HT1080 (cell line): ENCODE data around the gene LSM12. TPM values are rescaled to one million over a fixed set of nuclear protein-coding genes. Genes with fewer than 3 reads are reported as not detected.
"Not testable (repeated sequence)": the region's sequence is repeated elsewhere in the genome, so short reads cannot be mapped to it uniquely, and the experiment has no call there.

Experiments used
- DNase-seq: peaks from one replicate; pipeline ENCODE4 v3.0.0-alpha.2; 2015; ENCODE audit warnings: low read depth
- polyA plus RNA-seq, 2 experiments: library from polyadenylated mRNA; depleted of rRNA; stranded (reverse); fragments of >200 nt; gene quantifications; 2 replicates each; pipeline ENCODE4 v1.2.3, GENCODE V29; 2015
- total RNA-seq: library from RNA; depleted of rRNA; stranded (reverse); fragments of >200 nt; shearing (Covaris generic); gene quantifications from 2 replicates; pipeline ENCODE4 v1.2.3, GENCODE V29; 2014; rRNA removed

Gene LSM12
- total RNA-seq = 68.6 and 92.3 TPM in 2 replicates
- polyA plus RNA-seq (2015; cell fraction: cytosol; rRNA removed) = 102 and 109 TPM in 2 replicates
- 34.7 and 38.4 TPM in 2 replicates for polyA plus RNA-seq (2015; cell fraction: nucleus; rRNA removed)

- DNase-seq = peak; percentile 92
Measured at GRCh38 chr17:44066204-44066930, at the start of gene LSM12. Gene LSM12 (minus strand): TSS chr17:44066671. CDS start chr17:44066587, 84 bp downstream.

- peak; percentile 43 for DNase-seq
Measured at GRCh38 chr17:44115585-44116415, 49.3 kb upstream of the LSM12 start.

GRCh38 chr17:44113868-44114840 lies 47.7 kb upstream of the LSM12 start:
- DNase-seq = no peak

DNA sequence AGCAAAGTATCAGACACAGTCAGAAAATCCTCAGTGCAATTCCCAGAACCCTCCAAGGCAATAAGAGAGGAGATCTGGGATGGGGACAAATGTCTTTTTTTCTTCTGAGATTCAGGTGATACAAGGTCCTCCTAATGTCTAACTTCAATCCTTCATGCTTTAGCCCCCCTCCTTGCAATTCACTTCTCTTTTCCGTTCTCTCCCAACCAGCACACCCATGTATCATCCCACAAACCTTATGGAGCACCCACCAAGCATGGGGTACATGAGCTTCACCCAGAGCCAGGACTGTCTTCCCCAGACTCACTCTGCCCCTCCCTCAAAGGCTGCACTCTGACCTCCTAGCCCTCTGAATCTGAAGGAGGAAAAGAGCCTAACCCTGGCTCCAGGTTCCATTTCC lies 46.9 kb upstream of the LSM12 start:
- no peak for DNase-seq

DNA sequence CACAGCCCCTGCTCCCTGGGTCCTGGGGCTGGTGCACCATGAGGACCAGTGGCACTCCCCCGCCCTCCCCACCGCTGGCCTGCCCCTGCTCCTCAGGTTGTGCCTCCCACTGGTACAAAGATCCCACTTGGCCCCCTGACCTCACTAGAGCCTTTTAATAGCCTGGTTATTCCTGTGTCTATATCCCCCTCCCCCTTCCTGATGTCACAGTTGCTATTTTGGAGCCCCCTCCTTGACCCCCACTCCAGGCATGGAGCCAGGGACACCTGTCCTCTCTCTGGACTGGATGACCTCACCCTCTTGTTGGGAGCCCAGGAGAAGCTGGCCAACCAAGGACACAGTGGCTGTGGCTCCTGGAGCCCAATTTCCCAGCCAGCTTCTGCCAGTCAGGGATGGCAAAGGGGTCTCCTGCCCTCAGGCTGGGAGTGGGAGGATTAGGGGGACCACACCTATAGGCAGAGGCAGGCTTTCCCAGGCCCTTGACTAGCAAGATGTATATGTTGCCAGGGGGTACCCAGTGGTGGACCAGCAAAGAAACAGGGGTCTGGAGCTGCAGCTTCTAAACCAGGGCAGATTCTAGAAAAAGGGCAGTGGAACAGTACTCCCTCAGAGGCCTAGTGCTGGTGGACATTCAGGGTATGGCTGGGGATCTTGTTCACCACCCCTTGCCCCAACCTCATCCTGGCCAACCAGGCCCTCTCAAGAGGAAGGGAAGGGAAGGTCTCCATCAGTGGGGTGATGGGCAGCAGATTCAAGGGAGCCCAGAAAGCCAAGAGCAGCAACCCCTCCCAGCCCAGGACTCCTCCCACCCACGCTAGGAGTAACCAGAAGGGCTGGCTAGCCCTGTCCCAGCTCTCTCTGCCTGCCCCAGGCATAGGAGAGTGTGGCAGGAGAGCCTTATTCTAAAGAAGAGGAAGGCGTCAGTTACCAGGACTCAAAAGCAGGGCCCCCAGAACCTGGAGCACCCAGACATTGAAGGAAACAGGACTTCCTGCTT lies 46.1 kb upstream of the LSM12 start:
- no peak for DNase-seq

- no peak for DNase-seq
Measured at GRCh38 chr17:44111777-44112176, 45.3 kb upstream of the LSM12 start.

DNA sequence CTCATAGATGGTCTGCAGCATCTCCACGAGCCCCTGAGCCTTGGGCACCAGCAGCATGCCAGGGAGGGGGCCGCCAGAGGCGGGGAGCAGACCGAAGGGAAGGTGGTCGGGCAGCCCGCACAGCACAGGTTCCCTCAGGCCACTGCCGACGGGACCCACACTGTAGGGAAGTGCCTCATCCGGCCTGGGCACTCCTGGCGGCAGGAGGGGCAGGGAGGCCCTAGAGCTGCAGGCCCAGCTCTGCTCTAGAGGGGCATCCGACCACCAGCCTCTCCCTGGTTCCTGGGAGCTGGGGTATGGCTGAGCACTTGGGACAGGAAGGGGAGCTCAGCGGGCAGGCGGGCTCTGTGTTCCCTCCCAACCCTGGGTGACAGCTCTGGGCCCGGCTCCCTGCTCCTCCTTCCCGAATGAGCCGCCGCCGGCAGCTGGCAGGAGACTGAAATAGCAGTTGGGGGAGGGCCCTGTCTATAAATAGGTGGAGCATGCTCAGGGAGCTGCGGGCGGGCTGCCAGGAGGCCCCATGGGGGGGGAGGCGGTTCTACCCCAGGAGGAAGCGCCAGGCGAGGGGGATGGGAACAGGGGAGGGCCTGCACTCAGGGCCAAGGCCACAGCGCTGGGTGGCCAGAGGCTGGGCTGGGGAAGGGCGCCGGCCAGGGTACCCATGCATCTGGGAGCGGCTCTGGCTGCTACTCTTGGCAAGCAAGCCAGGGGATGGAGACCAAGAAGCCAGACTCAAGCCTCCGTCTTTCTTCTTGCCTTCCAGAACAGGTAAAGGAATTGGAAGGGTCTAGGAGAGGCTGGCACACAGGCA lies 44.6 kb upstream of the LSM12 start:
- DNase-seq = peak; percentile 87

DNA sequence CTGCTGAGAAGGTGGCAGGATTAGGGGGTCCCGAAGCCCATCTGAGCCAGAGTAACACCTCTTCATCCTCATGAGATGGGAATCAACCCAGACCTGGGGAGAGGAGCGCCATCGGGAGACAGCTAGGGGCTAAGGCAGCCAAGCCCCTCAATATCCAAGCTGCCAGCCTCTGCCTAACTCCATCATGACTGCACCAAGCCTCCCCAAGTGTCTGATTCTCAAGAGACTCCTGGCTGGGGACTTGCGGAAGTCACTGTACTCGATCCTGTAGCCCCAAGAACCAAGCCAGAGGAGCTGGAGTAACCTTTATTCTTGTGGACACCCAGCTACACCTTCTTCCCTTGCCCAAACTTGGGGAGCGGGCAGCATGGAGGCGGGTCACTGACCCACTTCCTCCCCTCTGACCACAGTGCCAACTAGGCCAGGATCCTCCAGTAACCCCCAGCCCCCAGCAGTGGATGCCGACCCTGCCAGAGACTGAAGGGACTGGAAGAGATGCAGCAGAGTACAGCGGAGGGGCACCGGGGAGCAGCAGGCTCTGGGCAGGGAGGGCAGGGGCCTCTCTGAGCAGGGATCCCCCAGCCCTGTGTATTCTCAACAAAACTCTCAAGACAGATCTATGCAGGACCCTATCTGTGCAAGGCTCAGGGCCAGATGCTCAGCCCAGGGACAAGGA lies 43.7 kb upstream of the LSM12 start:
- DNase-seq = no peak

DNA sequence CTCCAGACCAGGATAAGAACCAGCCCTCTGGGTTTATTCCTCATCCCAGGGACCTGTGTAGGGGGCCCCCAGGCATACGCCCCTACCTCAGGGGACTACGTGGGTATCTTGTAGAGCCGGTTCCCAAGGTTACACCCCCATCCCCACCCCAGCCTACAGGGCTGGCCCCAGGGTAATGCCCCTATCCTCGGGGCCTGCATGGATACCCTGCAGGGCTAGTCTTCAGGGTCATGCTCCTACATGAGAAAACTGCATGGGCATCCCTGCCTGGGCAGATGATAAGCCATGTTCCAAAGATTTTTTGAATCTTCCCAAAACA lies 42.8 kb upstream of the LSM12 start:
- no peak for DNase-seq

DNA sequence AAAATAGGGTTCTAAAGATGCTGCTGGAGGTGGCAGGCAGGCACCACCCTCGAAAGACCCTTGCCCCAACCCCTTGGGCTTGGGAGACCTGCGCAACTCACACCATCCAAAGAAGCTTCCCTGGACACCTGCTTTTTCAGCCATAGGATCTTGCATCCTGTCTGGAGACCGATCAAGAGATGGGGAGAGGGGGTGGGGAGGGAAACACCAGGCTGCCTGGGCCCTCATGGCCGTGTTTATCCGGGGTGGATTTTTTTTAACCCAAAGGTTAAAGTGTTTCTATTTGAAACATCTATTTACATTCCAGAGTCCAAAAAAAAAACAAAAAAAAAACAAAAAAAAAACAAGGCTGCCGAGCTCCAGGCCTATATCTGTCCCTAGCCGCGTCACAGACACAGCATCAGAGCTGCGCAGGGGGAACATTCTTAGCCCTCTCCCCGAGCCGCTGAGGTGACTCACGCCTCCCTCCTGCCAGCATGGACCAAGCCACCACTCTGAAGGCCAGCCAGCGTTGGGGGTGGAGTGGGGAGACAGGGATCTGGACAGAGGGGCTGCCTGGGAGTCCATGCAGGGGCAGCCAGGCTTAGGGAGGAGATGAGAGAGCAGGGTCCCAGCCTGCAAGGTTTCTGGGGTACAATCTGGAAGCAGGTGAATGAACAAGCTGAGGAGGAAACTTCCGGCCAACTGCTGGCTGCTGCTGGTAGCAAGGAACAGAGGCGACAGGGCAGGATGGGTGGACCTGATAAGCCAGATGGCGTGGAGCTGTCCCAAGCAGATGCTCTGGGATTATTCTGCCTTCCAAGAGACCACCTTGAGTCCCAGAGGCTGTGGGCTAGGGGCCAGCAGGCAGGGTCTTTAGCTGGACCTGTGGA lies 42.2 kb upstream of the LSM12 start:
- DNase-seq = peak; percentile 91

DNA sequence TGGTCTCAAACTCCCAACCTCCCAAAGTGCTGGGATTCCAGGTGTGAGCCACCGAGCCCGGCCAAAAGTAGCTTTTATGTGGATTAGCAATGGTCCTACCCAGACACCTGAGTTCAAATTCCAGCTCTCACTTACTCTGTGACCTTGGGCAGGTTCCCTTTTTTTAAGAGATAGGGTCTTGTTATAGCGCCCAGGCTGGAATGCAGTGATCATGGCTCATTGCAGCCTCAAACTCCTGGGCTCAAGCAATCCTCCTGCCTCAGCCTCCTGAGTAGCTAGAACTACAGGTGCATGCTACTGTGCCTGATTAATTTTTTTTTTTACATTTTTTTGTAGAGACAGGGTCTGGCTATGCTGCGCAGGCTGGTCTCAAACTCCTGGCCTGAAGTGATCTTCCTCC lies 40.3 kb upstream of the LSM12 start:
- DNase-seq = no peak

- DNase-seq = no peak
Measured at GRCh38 chr17:44105941-44106340, 39.5 kb upstream of the LSM12 start.

DNA sequence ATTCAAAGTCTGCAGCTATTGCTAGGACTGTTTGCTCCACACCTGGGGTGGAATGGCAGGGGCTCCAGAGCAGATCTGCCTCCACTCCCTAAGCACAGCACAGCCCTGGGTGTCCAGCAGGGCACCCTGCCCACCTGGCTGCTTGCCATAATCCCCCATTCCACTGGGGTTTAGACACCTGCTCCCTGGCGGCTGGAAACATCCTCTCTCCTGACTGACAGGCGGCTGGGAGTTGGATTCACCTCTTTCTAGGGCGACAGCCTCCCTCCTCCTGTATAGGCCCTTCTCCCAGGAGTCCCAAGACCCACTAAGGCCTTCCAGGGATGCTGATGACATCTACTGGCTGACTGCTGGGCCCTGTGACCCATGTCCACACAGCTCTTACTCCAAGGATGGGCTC lies 39.0 kb upstream of the LSM12 start:
- DNase-seq = no peak

- no peak for DNase-seq
Measured at GRCh38 chr17:44102849-44103622, 36.6 kb upstream of the LSM12 start.

- not testable (repeated sequence) for DNase-seq
Measured at GRCh38 chr17:44101858-44102257, 35.4 kb upstream of the LSM12 start.

DNA sequence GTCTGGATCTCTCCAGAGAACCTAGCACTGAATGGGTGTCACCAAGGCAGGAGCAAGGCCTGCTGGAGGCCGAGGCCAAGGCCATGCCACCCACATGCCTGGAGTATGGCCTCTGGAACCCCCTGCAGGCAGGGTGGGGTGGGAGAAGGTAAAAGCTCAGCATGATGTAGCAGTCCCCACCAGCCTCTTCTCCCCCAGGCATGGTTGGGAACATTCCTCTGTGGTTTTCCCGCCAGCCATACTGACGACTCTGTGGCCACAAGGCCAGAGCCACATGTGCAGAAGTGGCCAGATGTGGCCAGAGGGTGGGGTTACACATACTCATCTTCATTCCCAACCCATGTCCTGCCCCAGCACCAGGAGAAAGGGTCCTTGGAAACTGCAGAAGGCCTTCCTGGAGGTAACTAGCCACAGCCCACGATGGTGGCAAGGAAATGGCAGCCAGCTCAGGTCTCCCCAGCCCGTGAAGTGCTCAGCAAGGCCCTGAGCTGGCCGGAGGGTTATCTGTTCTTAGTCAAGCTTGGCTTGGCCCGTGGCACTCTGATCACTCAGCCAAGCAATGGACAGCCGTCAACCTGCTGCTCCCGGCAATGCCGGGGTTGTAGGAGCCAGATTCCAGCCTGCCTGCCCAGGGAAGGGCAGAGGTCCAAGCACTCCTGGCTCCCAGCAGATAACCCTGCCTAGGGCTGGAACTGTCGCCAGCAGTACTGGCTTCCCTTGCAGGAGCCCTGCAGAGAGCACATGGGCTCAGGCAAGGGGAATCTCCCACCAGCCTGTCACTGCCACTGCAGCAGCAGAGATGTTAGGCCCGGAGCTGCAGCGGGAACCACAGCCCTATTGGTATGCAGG lies 30.9 kb upstream of the LSM12 start:
- peak; percentile 74 for DNase-seq
